H1 (cell line): ENCODE data around the gene E2F8. TPM values are rescaled to one million over a fixed set of nuclear protein-coding genes. Genes with fewer than 3 reads are reported as not detected.

Experiments
- CTCF ChIP-seq, 3 experiments: IDR thresholded peaks; 1 replicate in 2 of 3; 2 replicates in 1 of 3; pipeline versions ENCODE4 v1.5.1 to v1.6.1; 2011; ENCODE audit warnings: low read length in 3 of 3, mild to moderate bottlenecking in 3 of 3, inconsistent platforms in 2 of 3, low read depth in 1 of 3, moderate library complexity in 1 of 3; ENCODE audit not compliant: insufficient read depth in 1 of 3; ENCODE audit errors: control extremely low read depth in 1 of 3
- polyA plus RNA-seq, 7 experiments: library from polyadenylated mRNA; depleted of rRNA in 3 of 7; stranded (reverse) in 5 of 7; unstranded in 2 of 7; fragments of >200 nt in 5 of 7; fragments of 200-250 nt in 2 of 7; gene quantifications; 1 replicate in 5 of 7; 2 replicates in 1 of 7; 4 replicates in 1 of 7; pipeline versions ENCODE4 v1.2.1 to v1.2.3, GENCODE V29; 2011 to 2013; ENCODE audit warnings: missing spikeins in 2 of 7, mixed read lengths in 2 of 7
- total RNA-seq: library from RNA; stranded (reverse); fragmentation: NEBNext Ultra II Directional; extraction: Animal tissue kit (Norgen Biotek cat#: 25700); gene quantifications from 2 replicates; pipeline ENCODE4 v1.2.1, GENCODE V29; 2021
- TF ChIP-seq, protein P1 (sequence below): IDR thresholded peaks from 2 replicates; pipeline ENCODE4 v1.6.1; 2011; ENCODE audit warnings: low read depth, mild to moderate bottlenecking, low read length; ENCODE audit not compliant: insufficient read depth

Gene E2F8
- total and polyA plus RNA-seq, 2 of the 8 experiments (the other 6 are each of a cell fraction or from before 2014, with no cell fraction given) = 5.4 to 11.4 TPM

- TF ChIP-seq, protein P1, sequence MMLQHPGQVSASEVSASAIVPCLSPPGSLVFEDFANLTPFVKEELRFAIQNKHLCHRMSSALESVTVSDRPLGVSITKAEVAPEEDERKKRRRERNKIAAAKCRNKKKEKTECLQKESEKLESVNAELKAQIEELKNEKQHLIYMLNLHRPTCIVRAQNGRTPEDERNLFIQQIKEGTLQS = no peak
- TF ChIP-seq CTCF (IDR thresholded peaks at IDR 0.05; ENCODE audit: control extremely low read depth in 1 of 3, insufficient read depth in 1 of 3, low read depth in 1 of 3, low read length in 3 of 3) = no peak
Measured at GRCh38 chr11:19225581-19225980, 15.2 kb downstream of the E2F8 start (continued).
